Activated T-cell treated with anti-CD3 and anti-CD28 coated beads, Interleukin-2, amount 50 U/mL, for 72 hours (primary cell): ENCODE measurements around the gene TMCO6. TPM values are rescaled to one million over a fixed set of nuclear protein-coding genes. Genes with fewer than 3 reads are reported as not detected.

Source experiments
- total RNA-seq, 2 donors: library from RNA; stranded (reverse); gene quantifications; one replicate each; pipeline ENCODE4 v1.2.3, GENCODE V29; 2022

The TMCO6 gene
- total RNA-seq, 2 donors from 2014 or later, result 31.8 to 35.0 TPM

Other genes with a start within 250 kb of the TMCO6 start
- 100 to 1,000 TPM; 122 to 140 TPM for gene ANKHD1, start 237.6 kb upstream of the TMCO6 start, total RNA-seq
- gene EIF4EBP3, start 91.8 kb upstream of the TMCO6 start, total RNA-seq, result 10 to 100 TPM; 14.4 to 16.8 TPM
- 10 to 100 TPM; 50.8 to 61.1 TPM for gene SRA1, start 82.0 kb upstream of the TMCO6 start, total RNA-seq
- 10 to 100 TPM; 33.8 to 38.2 TPM for gene APBB3, start 74.9 kb upstream of the TMCO6 start, total RNA-seq
- 10 to 100 TPM; 52.7 to 69.3 TPM for gene SLC35A4, start 74.6 kb upstream of the TMCO6 start, total RNA-seq
- under 1 TPM in 1 of 2 donors, not detected in 1; 0.41 TPM for gene CD14, start 6.3 kb upstream of the TMCO6 start, total RNA-seq
- gene NDUFA2, start 8.2 kb downstream of the TMCO6 start, total RNA-seq, result 10 to 100 TPM; 43.3 to 51.6 TPM
- 100 to 1,000 TPM; 121 to 129 TPM for gene IK, start 8.4 kb downstream of the TMCO6 start, total RNA-seq
- 10 to 100 TPM; 24.3 to 30.2 TPM for gene WDR55, start 25.5 kb downstream of the TMCO6 start, total RNA-seq
- 1 to 10 TPM; 3.7 to 4.6 TPM for gene DND1, start 34.1 kb downstream of the TMCO6 start, total RNA-seq
- gene HARS1, start 51.9 kb downstream of the TMCO6 start, total RNA-seq, result 10 to 100 TPM; 78.4 to 85.1 TPM
- 10 to 100 TPM; 31.2 to 31.3 TPM for gene HARS2, start 52.0 kb downstream of the TMCO6 start, total RNA-seq
- gene ZMAT2, start 61.0 kb downstream of the TMCO6 start, total RNA-seq, result 10 to 100 TPM; 44.9 to 53.7 TPM
- gene PCDHA1, start 146.7 kb downstream of the TMCO6 start, total RNA-seq, result not detected
- not detected for gene PCDHA2, start 155.4 kb downstream of the TMCO6 start, total RNA-seq
- not detected for gene PCDHA3, start 161.6 kb downstream of the TMCO6 start, total RNA-seq
- not detected for gene PCDHA4, start 167.6 kb downstream of the TMCO6 start, total RNA-seq
- not detected for gene PCDHA5, start 182.2 kb downstream of the TMCO6 start, total RNA-seq
- not detected for gene PCDHA6, start 188.5 kb downstream of the TMCO6 start, total RNA-seq
- not detected for gene PCDHA7, start 194.8 kb downstream of the TMCO6 start, total RNA-seq
- not detected for gene PCDHA8, start 201.7 kb downstream of the TMCO6 start, total RNA-seq
- gene PCDHA9, start 208.9 kb downstream of the TMCO6 start, total RNA-seq, result not detected
- not detected for gene PCDHA10, start 216.4 kb downstream of the TMCO6 start, total RNA-seq
- not detected for gene PCDHA11, start 229.5 kb downstream of the TMCO6 start, total RNA-seq
- not detected for gene PCDHA12, start 235.9 kb downstream of the TMCO6 start, total RNA-seq
- gene PCDHA13, start 242.7 kb downstream of the TMCO6 start, total RNA-seq, result not detected